Neuron (in vitro differentiated cells): ENCODE measurements around the gene TRHDE.

Source experiments
- H2AFZ ChIP-seq: one replicate; pipeline ENCODE4 v1.6.1; 2013; ENCODE audit warnings: low read depth, mild to moderate bottlenecking, inconsistent platforms, low read length, moderate library complexity
- H3K27me3 ChIP-seq: one replicate; pipeline ENCODE4 v1.6.1; 2013; ENCODE audit warnings: low read length; ENCODE audit not compliant: insufficient read depth
- H3K36me3 ChIP-seq: one replicate; pipeline ENCODE4 v1.6.1; 2013; ENCODE audit warnings: low read length; ENCODE audit not compliant: insufficient read depth
- H3K4me1 ChIP-seq: one replicate; pipeline ENCODE4 v1.6.1; 2013; ENCODE audit warnings: low read length; ENCODE audit not compliant: insufficient read depth
- H3K4me3 ChIP-seq: 2 replicates; pipeline ENCODE4 v1.5.1; 2013; ENCODE audit warnings: mild to moderate bottlenecking, low read length, moderate library complexity
- H3K9me3 ChIP-seq: one replicate; pipeline ENCODE4 v1.6.1; 2013; ENCODE audit warnings: low read length

Gene TRHDE

DNA sequence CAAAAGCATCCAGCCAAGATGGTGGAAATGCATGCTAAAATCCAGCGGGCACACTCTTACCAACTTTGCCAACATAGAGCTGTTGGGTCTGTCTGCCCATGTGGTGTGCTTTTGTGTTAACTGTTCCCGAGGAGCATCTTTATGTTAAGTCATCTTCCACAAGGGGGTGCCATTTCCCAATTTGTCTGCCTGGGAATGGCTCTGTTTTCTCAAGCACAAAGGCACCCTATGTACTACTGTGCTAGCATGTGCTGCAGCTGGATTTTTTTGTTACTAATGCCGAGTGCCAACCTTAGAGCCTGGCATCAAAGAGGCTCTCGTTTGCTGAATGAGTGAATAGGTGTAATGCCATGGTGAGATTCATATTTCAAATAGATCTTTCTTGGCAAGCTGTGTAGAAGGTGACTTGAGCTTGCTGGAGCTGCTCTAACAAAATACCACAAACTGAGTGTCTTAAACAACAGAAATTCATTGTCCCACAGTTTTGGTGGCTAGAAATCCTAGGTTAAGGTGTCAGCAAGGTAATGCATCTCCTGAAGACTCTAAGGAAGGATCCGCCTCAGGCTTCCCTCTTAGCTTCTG lies 74.3 kb downstream of the TRHDE start:
- no peaks in the 10 kb centered on the region for H3K27me3 ChIP-seq
- H3K4me3 ChIP-seq = no peak overlapping the region
- H3K36me3 ChIP-seq = no peaks in the 10 kb centered on the region
- no peaks in the 10 kb centered on the region for H3K9me3 ChIP-seq
- H3K4me1 ChIP-seq = no peaks in the 10 kb centered on the region
- H2AFZ ChIP-seq = peak overlapping the region; percentile 51

GRCh38 chr12:72349491-72349890 lies 77.3 kb downstream of the TRHDE start:
- no peaks in the 10 kb centered on the region for H3K4me1 ChIP-seq
- H3K27me3 ChIP-seq = no peaks in the 10 kb centered on the region
- peaks cover 2% of the 10 kb centered on the region for H3K9me3 ChIP-seq

GRCh38 chr12:72359416-72359815 lies 87.2 kb downstream of the TRHDE start:
- H3K9me3 ChIP-seq = no peaks in the 10 kb centered on the region
- no peak overlapping the region for H2AFZ ChIP-seq
- H3K4me3 ChIP-seq = no peak overlapping the region
- peaks cover 5% of the 10 kb centered on the region for H3K4me1 ChIP-seq
- H3K36me3 ChIP-seq = no peaks in the 10 kb centered on the region
- no peaks in the 10 kb centered on the region for H3K27me3 ChIP-seq

More at GRCh38 chr12:72349491-72349890, 77.3 kb downstream of the TRHDE start:
- Histone ChIP-seq H2AFZ (no peak overlapping the region), H3K4me3 (no peak overlapping the region), H3K36me3 (no peaks in the 10 kb centered on the region)

DNA sequence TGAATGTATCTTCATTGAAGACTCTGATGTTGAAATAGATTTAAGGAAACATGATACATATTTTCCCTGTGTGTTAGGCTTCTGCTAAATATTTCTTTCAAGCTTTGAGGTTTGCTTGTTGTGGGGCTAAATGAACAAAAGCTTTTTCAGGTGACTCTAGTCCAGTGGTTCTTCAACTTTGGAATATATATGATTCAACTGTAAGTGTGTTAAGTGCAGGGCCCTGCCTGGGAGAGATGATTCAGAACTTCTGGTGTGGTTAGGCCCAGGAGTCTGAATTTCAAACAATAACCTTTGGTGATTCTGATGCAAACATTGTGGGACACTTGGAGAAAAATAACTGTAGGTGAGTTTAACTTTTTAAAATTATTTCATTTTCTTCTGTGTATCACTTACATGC lies 93.0 kb downstream of the TRHDE start:
- Histone ChIP-seq H3K4me1 (peaks cover 2% of the 10 kb centered on the region), H3K9me3 (no peaks in the 10 kb centered on the region), H3K4me3 (no peak overlapping the region), H3K36me3 (no peaks in the 10 kb centered on the region), H3K27me3 (no peaks in the 10 kb centered on the region), H2AFZ (no peak overlapping the region)

GRCh38 chr12:72366255-72366654 lies 94.1 kb downstream of the TRHDE start:
- Histone ChIP-seq H3K36me3 (no peaks in the 10 kb centered on the region), H2AFZ (no peak overlapping the region), H3K4me1 (no peaks in the 10 kb centered on the region), H3K4me3 (no peak overlapping the region), H3K27me3 (no peaks in the 10 kb centered on the region), H3K9me3 (no peaks in the 10 kb centered on the region)

DNA sequence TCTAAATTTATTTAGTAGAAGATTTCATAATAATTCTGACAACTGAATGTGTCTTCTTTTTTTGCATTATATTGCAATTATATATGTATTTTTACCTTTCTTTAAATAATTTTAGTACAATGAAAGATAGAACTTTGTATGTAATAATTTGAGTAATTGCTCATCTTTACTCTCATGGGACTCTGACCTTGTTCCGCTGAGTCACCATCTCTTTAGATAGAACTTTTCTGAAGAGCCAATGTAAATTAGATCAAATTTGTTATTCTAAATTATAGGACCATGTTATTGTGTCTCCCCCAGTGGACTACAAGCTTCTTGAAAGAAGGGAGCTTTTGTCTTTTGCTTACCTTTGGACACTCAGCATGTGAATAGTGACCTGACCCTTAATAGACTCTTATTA lies 96.1 kb downstream of the TRHDE start:
- Histone ChIP-seq H3K36me3 (no peaks in the 10 kb centered on the region), H3K27me3 (no peaks in the 10 kb centered on the region), H3K9me3 (no peaks in the 10 kb centered on the region), H3K4me3 (no peak overlapping the region), H3K4me1 (no peaks in the 10 kb centered on the region), H2AFZ (no peak overlapping the region)

DNA sequence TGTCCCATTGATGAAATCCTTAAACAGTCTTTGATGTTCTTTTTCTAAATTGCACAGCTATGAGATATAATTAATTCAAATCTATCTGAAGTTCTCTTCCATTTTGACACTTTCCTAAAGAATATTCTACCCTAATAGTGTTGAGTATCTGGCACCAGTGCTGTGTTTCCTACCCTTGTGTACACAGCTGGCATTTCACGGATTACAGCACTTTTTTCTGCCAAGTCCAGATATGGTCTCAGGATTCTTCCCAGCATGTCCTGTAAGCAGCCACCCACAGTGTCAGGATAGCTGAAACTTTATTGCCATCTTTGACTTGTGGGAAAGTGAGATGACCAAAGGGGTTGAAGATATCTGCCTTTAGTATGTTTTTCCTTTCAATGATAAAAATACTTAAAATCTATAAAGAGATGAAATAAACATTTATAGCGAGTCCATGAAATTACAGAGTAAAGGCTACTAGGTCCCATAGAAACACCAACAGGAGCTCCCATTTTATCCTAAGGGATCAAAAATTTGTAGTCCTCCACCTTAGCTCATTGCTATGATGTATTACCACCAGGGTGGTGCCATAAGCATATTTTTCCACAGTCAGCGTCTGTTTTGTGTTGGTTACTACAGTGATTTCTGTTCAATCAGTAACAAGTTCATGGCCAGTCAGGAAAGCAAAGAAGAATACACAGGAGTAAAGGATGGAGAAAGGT lies 96.7 kb downstream of the TRHDE start:
- Histone ChIP-seq H2AFZ (no peak overlapping the region), H3K27me3 (no peaks in the 10 kb centered on the region), H3K4me3 (no peak overlapping the region), H3K4me1 (no peaks in the 10 kb centered on the region), H3K36me3 (no peaks in the 10 kb centered on the region), H3K9me3 (no peaks in the 10 kb centered on the region)

DNA sequence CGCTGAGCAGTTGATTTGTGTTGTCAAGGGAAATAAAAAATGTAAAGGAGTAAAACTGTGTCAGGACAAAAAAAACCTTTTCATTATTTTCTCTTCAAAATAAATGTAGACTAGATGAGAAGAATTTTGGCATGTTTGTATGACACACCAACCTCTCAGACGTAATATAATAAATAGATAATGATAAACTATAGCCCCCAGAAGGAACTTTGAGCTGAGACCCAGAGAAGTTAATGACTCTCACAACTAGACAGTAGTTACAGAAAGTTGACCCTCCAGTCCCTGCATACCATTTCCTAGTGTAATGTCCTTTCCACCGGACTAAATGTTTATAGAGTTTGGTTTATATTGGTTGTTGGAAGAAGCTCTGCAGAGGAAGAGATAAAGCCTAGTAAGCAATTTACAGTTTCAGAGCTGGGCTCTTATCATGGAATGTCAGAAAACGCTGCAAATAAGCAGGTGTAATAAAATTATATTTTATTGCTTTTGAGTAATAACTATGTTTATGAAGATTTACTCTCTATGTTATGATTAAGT lies 97.3 kb downstream of the TRHDE start:
- Histone ChIP-seq H3K36me3 (no peaks in the 10 kb centered on the region), H3K27me3 (no peaks in the 10 kb centered on the region), H3K9me3 (no peaks in the 10 kb centered on the region), H2AFZ (no peak overlapping the region), H3K4me3 (no peak overlapping the region), H3K4me1 (no peaks in the 10 kb centered on the region)

- Histone ChIP-seq H2AFZ (no peak overlapping the region), H3K4me3 (no peak overlapping the region), H3K36me3 (no peaks in the 10 kb centered on the region), H3K4me1 (peaks cover 5% of the 10 kb centered on the region), H3K9me3 (no peaks in the 10 kb centered on the region), H3K27me3 (no peaks in the 10 kb centered on the region)
Measured at GRCh38 chr12:72380441-72380840, 108.3 kb downstream of the TRHDE start.

- H3K4me1 ChIP-seq = no peaks in the 10 kb centered on the region
- no peak overlapping the region for H2AFZ ChIP-seq
- no peaks in the 10 kb centered on the region for H3K9me3 ChIP-seq
- H3K4me3 ChIP-seq = no peak overlapping the region
- H3K36me3 ChIP-seq = no peaks in the 10 kb centered on the region
- no peaks in the 10 kb centered on the region for H3K27me3 ChIP-seq
Measured at GRCh38 chr12:72388322-72388721, 116.2 kb downstream of the TRHDE start.

GRCh38 chr12:72390146-72390545 lies 118.0 kb downstream of the TRHDE start:
- Histone ChIP-seq H3K4me1 (no peaks in the 10 kb centered on the region), H2AFZ (no peak overlapping the region), H3K36me3 (no peaks in the 10 kb centered on the region), H3K27me3 (no peaks in the 10 kb centered on the region), H3K4me3 (no peak overlapping the region), H3K9me3 (no peaks in the 10 kb centered on the region)

DNA sequence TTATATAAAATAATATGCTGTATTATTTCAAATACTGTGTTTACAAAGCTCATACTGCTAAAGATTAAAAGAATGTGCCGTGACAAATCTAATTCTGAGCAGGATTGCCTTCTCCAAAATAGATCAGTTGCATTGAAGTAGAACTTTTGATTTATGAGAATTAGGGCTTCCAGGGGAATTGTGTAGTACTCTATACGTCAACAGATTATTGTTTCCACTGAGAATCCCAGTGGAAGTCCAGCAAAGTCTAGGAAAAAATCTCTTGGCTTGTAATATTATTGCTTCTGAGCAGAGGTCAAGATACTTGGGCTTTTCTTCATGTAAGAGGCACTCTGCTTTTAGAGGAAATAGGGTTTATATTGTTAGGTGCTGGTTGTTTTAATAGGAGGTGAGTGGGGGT lies 133.9 kb downstream of the TRHDE start:
- Histone ChIP-seq H3K36me3 (no peaks in the 10 kb centered on the region), H2AFZ (no peak overlapping the region), H3K4me1 (no peaks in the 10 kb centered on the region), H3K27me3 (no peaks in the 10 kb centered on the region), H3K9me3 (no peaks in the 10 kb centered on the region), H3K4me3 (no peak overlapping the region)

GRCh38 chr12:72432037-72432604 lies 160.0 kb downstream of the TRHDE start:
- H3K27me3 ChIP-seq = no peaks in the 10 kb centered on the region
- H3K36me3 ChIP-seq = no peaks in the 10 kb centered on the region
- no peaks in the 10 kb centered on the region for H3K9me3 ChIP-seq
- H3K4me1 ChIP-seq = no peaks in the 10 kb centered on the region
- no peak overlapping the region for H3K4me3 ChIP-seq
- no peak overlapping the region for H2AFZ ChIP-seq
